ENCODE measurements around the gene KIAA0825.

The KIAA0825 gene

GRCh38 chr5:94267350-94267899 is 351.0 kb downstream of the KIAA0825 start:
- H3K27me3 Mint-ChIP-seq = no peaks in the 10 kb centered on the region
- H3K9me3 Mint-ChIP-seq (ENCODE audit: low read depth) = peaks cover 10% of the 10 kb centered on the region
- no peak overlapping the region for H3K4me3 Mint-ChIP-seq
- H3K4me1 Mint-ChIP-seq (ENCODE audit: low read depth) = no peaks in the 10 kb centered on the region
- H3K36me3 Mint-ChIP-seq = peaks cover 15% of the 10 kb centered on the region
- H3K27ac Mint-ChIP-seq = no peak overlapping the region

GRCh38 chr5:94266170-94266569 is 352.2 kb downstream of the KIAA0825 start:
- peaks cover 12% of the 10 kb centered on the region for H3K36me3 Mint-ChIP-seq
- no peaks in the 10 kb centered on the region for H3K4me1 Mint-ChIP-seq (ENCODE audit: low read depth)
- H3K27ac Mint-ChIP-seq = no peak overlapping the region
- no peaks in the 10 kb centered on the region for H3K27me3 Mint-ChIP-seq
- peaks cover 10% of the 10 kb centered on the region for H3K9me3 Mint-ChIP-seq (ENCODE audit: low read depth)
- H3K4me3 Mint-ChIP-seq = no peak overlapping the region

GRCh38 chr5:94263068-94263467 is 355.3 kb downstream of the KIAA0825 start:
- Mint-ChIP-seq H3K4me1 (ENCODE audit: low read depth) (no peaks in the 10 kb centered on the region), H3K36me3 (peaks cover 2% of the 10 kb centered on the region), H3K27ac (no peak overlapping the region), H3K9me3 (ENCODE audit: low read depth) (no peaks in the 10 kb centered on the region), H3K27me3 (no peaks in the 10 kb centered on the region), H3K4me3 (no peak overlapping the region)

- H3K27me3 Mint-ChIP-seq = no peaks in the 10 kb centered on the region
- H3K27ac Mint-ChIP-seq = no peak overlapping the region
- no peaks in the 10 kb centered on the region for H3K9me3 Mint-ChIP-seq (ENCODE audit: low read depth)
- no peaks in the 10 kb centered on the region for H3K36me3 Mint-ChIP-seq
- no peaks in the 10 kb centered on the region for H3K4me1 Mint-ChIP-seq (ENCODE audit: low read depth)
- H3K4me3 Mint-ChIP-seq = no peak overlapping the region
Measured at GRCh38 chr5:94260096-94260495, 358.3 kb downstream of the KIAA0825 start.

GRCh38 chr5:94254214-94254613 is 364.2 kb downstream of the KIAA0825 start:
- Mint-ChIP-seq H3K36me3 (no peaks in the 10 kb centered on the region), H3K4me3 (no peak overlapping the region), H3K9me3 (ENCODE audit: low read depth) (no peaks in the 10 kb centered on the region), H3K27me3 (no peaks in the 10 kb centered on the region), H3K4me1 (ENCODE audit: low read depth) (no peaks in the 10 kb centered on the region), H3K27ac (no peak overlapping the region)

GRCh38 chr5:94250985-94251384 is 367.4 kb downstream of the KIAA0825 start:
- Mint-ChIP-seq H3K4me3 (no peak overlapping the region), H3K36me3 (peaks cover 2% of the 10 kb centered on the region), H3K4me1 (ENCODE audit: low read depth) (no peaks in the 10 kb centered on the region), H3K9me3 (ENCODE audit: low read depth) (no peaks in the 10 kb centered on the region), H3K27ac (no peak overlapping the region), H3K27me3 (no peaks in the 10 kb centered on the region)

- Mint-ChIP-seq H3K4me3 (no peak overlapping the region), H3K27ac (no peak overlapping the region), H3K9me3 (ENCODE audit: low read depth) (no peaks in the 10 kb centered on the region), H3K27me3 (no peaks in the 10 kb centered on the region), H3K36me3 (peaks cover 2% of the 10 kb centered on the region), H3K4me1 (ENCODE audit: low read depth) (no peaks in the 10 kb centered on the region)
Measured at GRCh38 chr5:94249430-94249829, 369.0 kb downstream of the KIAA0825 start.

GRCh38 chr5:94248175-94248875 is 370.1 kb downstream of the KIAA0825 start:
- H3K4me1 Mint-ChIP-seq (ENCODE audit: low read depth) = no peaks in the 10 kb centered on the region
- H3K4me3 Mint-ChIP-seq = no peak overlapping the region
- peaks cover 2% of the 10 kb centered on the region for H3K36me3 Mint-ChIP-seq
- H3K27me3 Mint-ChIP-seq = no peaks in the 10 kb centered on the region
- no peaks in the 10 kb centered on the region for H3K9me3 Mint-ChIP-seq (ENCODE audit: low read depth)
- H3K27ac Mint-ChIP-seq = no peak overlapping the region

- Mint-ChIP-seq H3K27ac (no peak overlapping the region), H3K4me1 (ENCODE audit: low read depth) (no peaks in the 10 kb centered on the region), H3K36me3 (peaks cover 2% of the 10 kb centered on the region), H3K4me3 (no peak overlapping the region), H3K9me3 (ENCODE audit: low read depth) (no peaks in the 10 kb centered on the region), H3K27me3 (no peaks in the 10 kb centered on the region)
Measured at GRCh38 chr5:94245608-94246007, 372.8 kb downstream of the KIAA0825 start.

GRCh38 chr5:94244921-94245320 is 373.5 kb downstream of the KIAA0825 start:
- no peaks in the 10 kb centered on the region for H3K9me3 Mint-ChIP-seq (ENCODE audit: low read depth)
- H3K27me3 Mint-ChIP-seq = no peaks in the 10 kb centered on the region
- H3K4me3 Mint-ChIP-seq = no peak overlapping the region
- peaks cover 2% of the 10 kb centered on the region for H3K36me3 Mint-ChIP-seq
- no peak overlapping the region for H3K27ac Mint-ChIP-seq
- H3K4me1 Mint-ChIP-seq (ENCODE audit: low read depth) = no peaks in the 10 kb centered on the region

GRCh38 chr5:94243612-94244011 is 374.8 kb downstream of the KIAA0825 start:
- Mint-ChIP-seq H3K4me3 (no peak overlapping the region), H3K36me3 (peaks cover 2% of the 10 kb centered on the region), H3K27ac (no peak overlapping the region), H3K27me3 (no peaks in the 10 kb centered on the region), H3K4me1 (ENCODE audit: low read depth) (no peaks in the 10 kb centered on the region), H3K9me3 (ENCODE audit: low read depth) (no peaks in the 10 kb centered on the region)

GRCh38 chr5:94240993-94241651 is 377.3 kb downstream of the KIAA0825 start:
- no peak overlapping the region for H3K4me3 Mint-ChIP-seq
- no peak overlapping the region for H3K27ac Mint-ChIP-seq
- H3K9me3 Mint-ChIP-seq (ENCODE audit: low read depth) = no peaks in the 10 kb centered on the region
- H3K27me3 Mint-ChIP-seq = no peaks in the 10 kb centered on the region
- H3K4me1 Mint-ChIP-seq (ENCODE audit: low read depth) = no peaks in the 10 kb centered on the region
- no peaks in the 10 kb centered on the region for H3K36me3 Mint-ChIP-seq

GRCh38 chr5:94240596-94240992 is 377.8 kb downstream of the KIAA0825 start:
- H3K4me3 Mint-ChIP-seq = no peak overlapping the region
- H3K36me3 Mint-ChIP-seq = no peaks in the 10 kb centered on the region
- no peaks in the 10 kb centered on the region for H3K4me1 Mint-ChIP-seq (ENCODE audit: low read depth)
- H3K27ac Mint-ChIP-seq = no peak overlapping the region
- H3K27me3 Mint-ChIP-seq = no peaks in the 10 kb centered on the region
- no peaks in the 10 kb centered on the region for H3K9me3 Mint-ChIP-seq (ENCODE audit: low read depth)

GRCh38 chr5:94240134-94240533 is 378.3 kb downstream of the KIAA0825 start:
- Mint-ChIP-seq H3K9me3 (ENCODE audit: low read depth) (peaks cover 3% of the 10 kb centered on the region), H3K36me3 (peaks cover 2% of the 10 kb centered on the region)

GRCh38 chr5:94239266-94239665 is 379.1 kb downstream of the KIAA0825 start:
- H3K27me3 Mint-ChIP-seq = no peaks in the 10 kb centered on the region
- peaks cover 3% of the 10 kb centered on the region for H3K36me3 Mint-ChIP-seq
- no peak overlapping the region for H3K27ac Mint-ChIP-seq
- H3K4me1 Mint-ChIP-seq (ENCODE audit: low read depth) = no peaks in the 10 kb centered on the region
- H3K9me3 Mint-ChIP-seq (ENCODE audit: low read depth) = peaks cover 6% of the 10 kb centered on the region
- no peak overlapping the region for H3K4me3 Mint-ChIP-seq

More at GRCh38 chr5:94240134-94240533, 378.3 kb downstream of the KIAA0825 start:
- H3K4me1 Mint-ChIP-seq (ENCODE audit: low read depth) = no peaks in the 10 kb centered on the region
- no peak overlapping the region for H3K4me3 Mint-ChIP-seq
- no peak overlapping the region for H3K27ac Mint-ChIP-seq
- no peaks in the 10 kb centered on the region for H3K27me3 Mint-ChIP-seq

Measured in activated naive CD8-positive, alpha-beta T cell (primary cell).